Neural cell (in vitro differentiated cells): Measurements from ENCODE around the gene ADCY5. TPM values are rescaled to one million over a fixed set of nuclear protein-coding genes. Genes with fewer than 3 reads are reported as not detected.

ENCODE experiments used
- H2AFZ ChIP-seq: fragments of 200-600, 300-800 bp; sonication (generic), shearing (Covaris generic); 2 replicates; pipeline ENCODE4 v1.6.0; 2014; ENCODE audit warnings: low read depth, mild to moderate bottlenecking, antibody characterized with exemption, low read length, moderate library complexity
- H3F3A ChIP-seq: fragments of 200-600 bp; shearing (Covaris generic); 2 replicates; pipeline ENCODE4 v1.6.1; 2016; ENCODE audit warnings: mild to moderate bottlenecking, moderate library complexity, mixed read lengths, antibody characterized with exemption, low read length; ENCODE audit not compliant: insufficient read depth, poor library complexity, severe bottlenecking
- H3K27ac ChIP-seq: fragments of 200-600, 300-800 bp; sonication (generic), shearing (Covaris generic); 2 replicates; pipeline ENCODE4 v1.5.1; 2014; ENCODE audit warnings: mild to moderate bottlenecking, low read length, moderate library complexity
- H3K27me3 ChIP-seq: fragments of 300-800, 200-600 bp; sonication (generic), shearing (Covaris generic); 2 replicates; pipeline ENCODE4 v1.6.0; 2014; ENCODE audit warnings: mild to moderate bottlenecking, low read depth, low read length, moderate library complexity; ENCODE audit not compliant: insufficient read depth
- H3K36me3 ChIP-seq: fragments of 300-800, 200-600 bp; sonication (generic), shearing (Covaris generic); 2 replicates; pipeline ENCODE4 v1.5.1; 2014; ENCODE audit warnings: mild to moderate bottlenecking, antibody characterized with exemption, low read length, moderate library complexity; ENCODE audit not compliant: insufficient read depth
- H3K4me2 ChIP-seq: fragments of 300-800, 200-600 bp; sonication (generic), shearing (Covaris generic); 2 replicates; pipeline ENCODE4 v1.6.0; 2014; ENCODE audit warnings: mild to moderate bottlenecking, low read length
- H3K4me3 ChIP-seq: fragments of 300-800, 200-600 bp; sonication (generic), shearing (Covaris generic); 2 replicates; pipeline ENCODE4 v1.5.1; 2014; ENCODE audit warnings: mild to moderate bottlenecking, low read length, moderate library complexity
- H3K79me2 ChIP-seq: fragments of 200-600 bp; shearing (Covaris generic); replicated peaks from 2 replicates; pipeline ENCODE4 v1.6.0; 2014; ENCODE audit warnings: mild to moderate bottlenecking, low read length, moderate library complexity; ENCODE audit not compliant: insufficient read depth
- H3K9ac ChIP-seq: fragments of 300-800, 200-600 bp; sonication (generic), shearing (Covaris generic); 2 replicates; pipeline ENCODE4 v1.6.1; 2016; ENCODE audit warnings: mild to moderate bottlenecking, low read length, mixed read lengths
- H3K9me2 ChIP-seq: fragments of 200-600 bp; shearing (Covaris generic); 2 replicates; pipeline ENCODE4 v1.6.1; 2016; ENCODE audit warnings: mild to moderate bottlenecking, low read length, mixed read lengths; ENCODE audit not compliant: insufficient read depth
- H3K9me3 ChIP-seq: fragments of 200-600, 300-800 bp; sonication (generic), shearing (Covaris generic); 2 replicates; pipeline ENCODE4 v1.6.1; 2016; ENCODE audit warnings: mild to moderate bottlenecking, mixed run types, low read length, moderate library complexity, mixed read lengths
- H4K20me1 ChIP-seq: fragments of 200-600 bp; shearing (Covaris generic); 2 replicates; pipeline ENCODE4 v1.6.1; 2016; ENCODE audit warnings: mild to moderate bottlenecking, mixed run types; ENCODE audit not compliant: insufficient read depth
- CTCF ChIP-seq: fragments of 450-650 bp; IDR thresholded peaks from 2 replicates; pipeline ENCODE4 v1.5.1; 2014; ENCODE audit warnings: antibody characterized with exemption, mild to moderate bottlenecking, moderate library complexity; ENCODE audit not compliant: poor library complexity, severe bottlenecking
- EP300 ChIP-seq: fragments of 450-650 bp; conservative IDR thresholded peaks from 2 replicates; pipeline ENCODE4 v1.6.1; 2014; ENCODE audit warnings: antibody characterized with exemption, mild to moderate bottlenecking, moderate library complexity; ENCODE audit not compliant: poor library complexity, severe bottlenecking
- EZH2 ChIP-seq: fragments of 200-600, 300-800 bp; shearing (Covaris generic), sonication (generic); IDR thresholded peaks from 2 replicates; pipeline ENCODE4 v1.6.1; 2014; ENCODE audit warnings: antibody characterized with exemption, low read length, borderline replicate concordance, mild to moderate bottlenecking; ENCODE audit not compliant: insufficient read depth, poor library complexity, severe bottlenecking
- MXI1 ChIP-seq: fragments of 450-650 bp; conservative IDR thresholded peaks from 2 replicates; pipeline ENCODE4 v1.6.1; 2014; ENCODE audit warnings: antibody characterized with exemption, mild to moderate bottlenecking; ENCODE audit not compliant: poor library complexity, severe bottlenecking
- POLR2AphosphoS5 ChIP-seq: IDR thresholded peaks from 2 replicates; pipeline ENCODE4 v1.6.1; 2012
- RAD21 ChIP-seq: fragments of 450-650 bp; conservative IDR thresholded peaks from 2 replicates; pipeline ENCODE4 v1.6.1; 2014; ENCODE audit warnings: antibody characterized with exemption, mild to moderate bottlenecking, moderate library complexity
- SMC3 ChIP-seq: fragments of 450-650 bp; conservative IDR thresholded peaks from 2 replicates; pipeline ENCODE4 v1.6.1; 2014; ENCODE audit warnings: antibody characterized with exemption, mild to moderate bottlenecking, moderate library complexity; ENCODE audit not compliant: poor library complexity
- TAF1 ChIP-seq: IDR thresholded peaks from 2 replicates; pipeline ENCODE4 v1.6.1; 2012; ENCODE audit warnings: low read depth
- polyA plus RNA-seq: library from polyadenylated mRNA; depleted of rRNA; stranded (reverse); fragments of >200 nt; gene quantifications from 2 replicates; pipeline ENCODE4 v1.2.3, GENCODE V29; 2014
- TF ChIP-seq, protein P1 (sequence below): IDR thresholded peaks from 2 replicates; pipeline ENCODE4 v1.6.1; 2012; ENCODE audit warnings: borderline replicate concordance

ADCY5 gene
- polyA plus RNA-seq, 1 donor from 2014 or later = 7.7 TPM

DNA sequence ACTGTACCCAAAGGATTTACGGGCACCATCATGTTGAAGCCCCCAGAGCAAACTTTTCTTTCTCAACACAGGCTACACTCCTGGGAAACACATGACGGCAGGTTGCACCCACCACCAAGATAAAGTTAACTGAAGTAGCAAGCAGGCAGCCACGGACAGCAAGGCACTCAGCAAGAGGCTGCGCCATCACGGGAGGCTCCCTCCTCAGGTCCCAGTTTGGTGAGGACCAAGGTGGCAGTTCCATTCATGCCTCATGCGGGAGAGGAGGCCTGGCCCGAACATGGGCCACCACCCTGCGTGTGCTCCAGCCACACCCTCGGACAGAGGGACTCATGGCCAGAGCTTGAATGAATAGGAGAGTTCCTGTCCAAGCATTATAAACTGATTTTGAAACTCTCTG lies 6.8 kb downstream of the ADCY5 start:
- Histone ChIP-seq H3K4me3 (no peak overlapping the region), H3K27ac (no peak overlapping the region), H3K36me3 (no peaks in the 10 kb centered on the region), H3K27me3 (no peaks in the 10 kb centered on the region), H3K9ac (no peak overlapping the region), H3K9me3 (no peaks in the 10 kb centered on the region), H2AFZ (no peak overlapping the region), H3K4me2 (no peak overlapping the region), H3K9me2 (no peaks in the 10 kb centered on the region), H3K79me2 (peaks cover 12% of the 10 kb centered on the region), H3F3A (no peaks in the 10 kb centered on the region), H4K20me1 (no peaks in the 10 kb centered on the region)
- no peak for TF ChIP-seq EZH2
- no peak for TF ChIP-seq SMC3
- no peak for TF ChIP-seq CTCF
- TF ChIP-seq POLR2AphosphoS5 = no peak
- TF ChIP-seq EP300 = no peak
- no peak for TF ChIP-seq RAD21
- TF ChIP-seq MXI1 = no peak
- TF ChIP-seq TAF1 = no peak
- TF ChIP-seq, protein P1, sequence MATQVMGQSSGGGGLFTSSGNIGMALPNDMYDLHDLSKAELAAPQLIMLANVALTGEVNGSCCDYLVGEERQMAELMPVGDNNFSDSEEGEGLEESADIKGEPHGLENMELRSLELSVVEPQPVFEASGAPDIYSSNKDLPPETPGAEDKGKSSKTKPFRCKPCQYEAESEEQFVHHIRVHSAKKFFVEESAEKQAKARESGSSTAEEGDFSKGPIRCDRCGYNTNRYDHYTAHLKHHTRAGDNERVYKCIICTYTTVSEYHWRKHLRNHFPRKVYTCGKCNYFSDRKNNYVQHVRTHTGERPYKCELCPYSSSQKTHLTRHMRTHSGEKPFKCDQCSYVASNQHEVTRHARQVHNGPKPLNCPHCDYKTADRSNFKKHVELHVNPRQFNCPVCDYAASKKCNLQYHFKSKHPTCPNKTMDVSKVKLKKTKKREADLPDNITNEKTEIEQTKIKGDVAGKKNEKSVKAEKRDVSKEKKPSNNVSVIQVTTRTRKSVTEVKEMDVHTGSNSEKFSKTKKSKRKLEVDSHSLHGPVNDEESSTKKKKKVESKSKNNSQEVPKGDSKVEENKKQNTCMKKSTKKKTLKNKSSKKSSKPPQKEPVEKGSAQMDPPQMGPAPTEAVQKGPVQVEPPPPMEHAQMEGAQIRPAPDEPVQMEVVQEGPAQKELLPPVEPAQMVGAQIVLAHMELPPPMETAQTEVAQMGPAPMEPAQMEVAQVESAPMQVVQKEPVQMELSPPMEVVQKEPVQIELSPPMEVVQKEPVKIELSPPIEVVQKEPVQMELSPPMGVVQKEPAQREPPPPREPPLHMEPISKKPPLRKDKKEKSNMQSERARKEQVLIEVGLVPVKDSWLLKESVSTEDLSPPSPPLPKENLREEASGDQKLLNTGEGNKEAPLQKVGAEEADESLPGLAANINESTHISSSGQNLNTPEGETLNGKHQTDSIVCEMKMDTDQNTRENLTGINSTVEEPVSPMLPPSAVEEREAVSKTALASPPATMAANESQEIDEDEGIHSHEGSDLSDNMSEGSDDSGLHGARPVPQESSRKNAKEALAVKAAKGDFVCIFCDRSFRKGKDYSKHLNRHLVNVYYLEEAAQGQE = no peak

GRCh38 chr3:123439806-123440580 lies 8.9 kb downstream of the ADCY5 start:
- H3K27me3 ChIP-seq = no peaks in the 10 kb centered on the region
- H3K9ac ChIP-seq = no peak overlapping the region
- H4K20me1 ChIP-seq = no peaks in the 10 kb centered on the region
- no peak overlapping the region for H3K4me3 ChIP-seq
- no peaks in the 10 kb centered on the region for H3K9me2 ChIP-seq
- no peaks in the 10 kb centered on the region for H3F3A ChIP-seq
- no peak overlapping the region for H3K4me2 ChIP-seq
- H3K27ac ChIP-seq = no peak overlapping the region
- H3K36me3 ChIP-seq = no peaks in the 10 kb centered on the region
- no peaks in the 10 kb centered on the region for H3K79me2 ChIP-seq
- H2AFZ ChIP-seq = no peak overlapping the region
- no peak for TF ChIP-seq CTCF
- TF ChIP-seq SMC3 = no peak
- TF ChIP-seq EP300 = no peak
- no peak for TF ChIP-seq TAF1
- TF ChIP-seq, protein P1 = no peak
- TF ChIP-seq POLR2AphosphoS5 = no peak
- no peak for TF ChIP-seq MXI1
- TF ChIP-seq EZH2 = no peak
- no peak for TF ChIP-seq RAD21
- no peaks in the 10 kb centered on the region for H3K9me3 ChIP-seq
